Measurements from ENCODE around the gene TMEM167A. TPM values are rescaled to one million over a fixed set of nuclear protein-coding genes. Genes with fewer than 3 reads are reported as not detected.

TMEM167A gene
- total and polyA plus RNA-seq, 2 of the 8 experiments (the other 6 are each of a cell fraction or from before 2014, with no cell fraction given) = 50.6 to 178 TPM

DNA sequence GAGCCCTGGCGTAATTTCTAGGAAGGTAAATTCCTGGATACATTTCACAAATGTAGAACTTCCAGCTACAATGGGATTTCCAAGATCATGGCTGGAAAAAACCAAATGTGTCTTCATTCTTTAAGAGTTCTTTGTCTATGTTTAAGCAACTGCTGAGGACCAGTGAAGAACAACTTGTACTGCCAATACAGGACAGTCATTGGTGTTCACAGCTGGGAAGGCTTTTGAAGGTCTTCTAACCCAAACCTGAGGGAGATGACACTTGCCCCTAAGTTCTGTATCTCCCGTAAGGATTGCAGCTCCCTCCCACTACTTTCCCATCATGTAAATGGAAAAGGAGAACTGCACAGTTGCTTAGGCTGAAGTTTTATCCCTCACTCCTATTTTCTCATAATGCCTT lies 28.4 kb downstream of the TMEM167A start (continued):
- TF ChIP-seq TAF7 (optimal IDR thresholded peaks at IDR 0.05; ENCODE audit: borderline replicate concordance, low read depth, low read length) (no peak), SP2 (IDR thresholded peaks at IDR 0.05; ENCODE audit: low read length) (no peak), E2F6 (IDR thresholded peaks at IDR 0.05) (no peak)

Data from H1 (cell line).